Omental fat pad (tissue), 4 donors: ENCODE results near the gene RASGRP2. TPM values are rescaled to one million over a fixed set of nuclear protein-coding genes. Genes with fewer than 3 reads are reported as not detected.

Experiments
- ATAC-seq: fragments of 150-250 bp; one replicate; pipeline ENCODE4 v1.9.1; 2016; ENCODE audit warnings: mild to moderate bottlenecking, moderate library complexity; ENCODE audit not compliant: low FRiP score
- DNase-seq: peaks from one replicate; pipeline ENCODE4 v3.0.0-alpha.2; 2019; ENCODE audit warnings: low spot score
- CTCF ChIP-seq, 3 donors: fragments of 450-650 bp; IDR thresholded peaks; one replicate each; pipeline ENCODE4 v1.5.1; 2016 to 2017; ENCODE audit warnings: antibody characterized with exemption in 3 of 3, mild to moderate bottlenecking in 3 of 3, moderate library complexity in 2 of 3
- total RNA-seq, 4 donors: library from RNA; depleted of rRNA; stranded (reverse); fragments of >200 nt; gene quantifications; one replicate each; pipeline ENCODE4 v1.1.0, GENCODE V29; 2016

Gene RASGRP2
- total RNA-seq, 4 donors from 2014 or later: 9.3 to 53.1 (median 14.0) TPM

DNA sequence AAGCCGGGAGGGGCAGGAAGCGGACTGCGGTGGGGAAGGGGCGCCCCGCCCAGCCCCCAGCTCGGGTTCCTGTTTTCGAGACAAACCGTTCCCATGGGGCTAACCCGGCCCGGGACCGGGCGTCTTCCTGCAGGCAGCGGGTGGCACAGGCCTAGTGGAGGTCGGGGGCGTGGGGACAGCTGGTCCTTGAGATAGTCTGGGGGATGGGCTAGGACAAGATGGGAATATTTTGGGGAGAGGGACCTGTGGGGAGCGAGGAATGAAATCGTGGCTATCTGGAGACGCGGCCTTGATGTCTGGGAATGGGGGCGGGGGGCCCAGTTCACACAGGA is 1.2 kb upstream of the RASGRP2 start:
- TF ChIP-seq CTCF (IDR thresholded peaks at IDR 0.05): no peak
- ATAC-seq (no peak), DNase-seq (no peak)

DNA sequence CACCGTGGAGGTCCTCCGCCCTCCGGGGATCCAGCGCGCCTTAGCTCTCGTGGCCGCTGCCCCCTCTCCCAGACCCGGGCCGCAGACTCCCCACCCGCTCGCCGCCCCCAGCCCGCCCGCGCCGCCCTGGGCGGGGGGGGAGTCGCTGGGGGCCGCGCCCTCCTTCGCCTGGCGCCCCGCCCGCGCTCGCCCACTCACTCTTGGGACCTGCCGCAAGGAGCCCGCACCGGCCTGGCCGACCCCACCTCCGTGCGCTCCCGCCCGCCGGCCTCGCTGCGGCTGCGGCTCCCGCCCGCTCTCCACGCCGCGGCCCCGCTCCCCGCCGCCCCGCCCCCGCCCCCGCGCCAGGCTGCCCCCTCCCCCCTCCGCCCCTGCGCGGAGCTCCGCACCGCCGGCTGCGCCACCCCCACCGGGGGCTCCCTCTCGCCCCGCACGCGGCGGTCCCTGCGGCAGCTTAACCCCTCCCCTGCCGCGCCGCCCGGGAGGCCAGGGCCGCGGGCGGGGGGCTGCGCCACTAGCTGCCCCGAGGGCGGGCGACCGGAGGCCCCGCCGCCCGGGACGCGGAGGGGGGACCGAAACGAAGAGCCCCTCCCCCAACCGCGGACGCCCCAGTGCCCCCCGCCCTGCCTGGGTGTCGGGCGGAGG is 724 bp upstream of the RASGRP2 start:
- no peak for TF ChIP-seq CTCF (IDR thresholded peaks at IDR 0.05)
- ATAC-seq: no peak
- DNase-seq: no peak

DNA sequence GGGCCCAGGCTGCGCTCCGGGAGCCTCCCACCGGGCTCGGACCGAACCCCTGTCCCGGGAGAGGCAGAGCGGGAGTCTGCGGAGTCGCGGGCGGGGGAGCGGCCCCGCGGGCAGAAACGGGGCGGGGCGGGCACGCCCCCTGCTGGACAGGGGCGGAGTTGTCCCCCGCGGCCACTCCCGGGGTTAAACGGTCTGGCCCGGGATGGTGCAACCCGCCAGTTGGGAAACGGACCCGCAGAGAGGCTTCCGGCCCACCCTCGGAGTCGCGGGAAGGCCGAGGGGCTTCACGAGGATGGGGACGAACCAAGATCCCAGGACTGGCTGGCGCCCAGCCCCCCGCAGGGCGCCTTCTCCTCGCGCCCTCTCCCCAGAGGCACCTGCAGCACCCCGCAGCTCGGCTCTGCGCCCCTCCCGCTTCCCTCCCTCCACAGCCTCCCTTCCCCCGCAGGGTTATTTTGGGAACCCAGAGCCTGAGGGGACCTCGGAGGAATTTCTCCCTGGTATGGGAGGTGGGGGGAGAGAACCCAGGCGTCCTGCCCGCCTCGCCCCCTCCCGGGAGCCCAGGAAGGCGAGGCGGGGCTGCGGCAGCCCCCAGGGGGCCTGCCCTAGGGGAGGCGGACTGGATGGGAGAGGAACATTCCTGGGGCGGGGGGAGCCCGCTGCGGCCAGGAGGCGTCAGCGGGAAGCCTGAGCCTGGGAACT is 902 bp downstream of the RASGRP2 start:
- peak in 1 of 3 donors; percentile 84 for TF ChIP-seq CTCF (IDR thresholded peaks at IDR 0.05)
- ATAC-seq (peak; percentile 52), DNase-seq (peak; percentile 48)

GRCh38 chr11:64742087-64742888 is 1.7 kb downstream of the RASGRP2 start:
- ATAC-seq (peak; percentile 0), DNase-seq (no peak)
- no peak for TF ChIP-seq CTCF (IDR thresholded peaks at IDR 0.05)

- TF ChIP-seq CTCF (IDR thresholded peaks at IDR 0.05): no peak
- DNase-seq (no peak), ATAC-seq (no peak)
These were observed 2.4 kb downstream of the RASGRP2 start for GRCh38 chr11:64741375-64742086.

GRCh38 chr11:64739871-64740270 is 4.1 kb downstream of the RASGRP2 start:
- ATAC-seq (no peak), DNase-seq (no peak)
- no peak for TF ChIP-seq CTCF (IDR thresholded peaks at IDR 0.05)
